Panc1 (cell line): ENCODE data around the gene RUVBL1. TPM values are rescaled to one million over a fixed set of nuclear protein-coding genes. Genes with fewer than 3 reads are reported as not detected.

ENCODE experiments used
- ATAC-seq: fragments of 200-7000 bp; cut with Tn5 transposase; 2 replicates; pipeline ENCODE4 v1.9.1; 2020; ENCODE audit warnings: mild to moderate bottlenecking, moderate library complexity
- BruUV-seq: library from RNA; stranded (reverse); fragments of 400-500 nt; replicated peaks from 2 replicates; lab custom pipeline; 2021; lab: Mats Ljungman, UMichigan
- CTCF ChIA-PET: fragments of 300-600 bp; sonication (Branson Sonifier 250); formaldehyde crosslinking; loops from one replicate; lab custom pipeline; 2022; ENCODE audit warnings: antibody characterized with exemption; lab: Charles Lee
- POLR2A ChIA-PET: fragments of 300-600 bp; sonication (Branson Sonifier 250); formaldehyde crosslinking; loops from one replicate; lab custom pipeline; 2022; ENCODE audit warnings: antibody characterized with exemption; lab: Charles Lee
- DNase-seq: peaks from one replicate; pipeline ENCODE4 v3.0.0-alpha.2; 2010; ENCODE audit warnings: low read depth, low spot score
- H3K27ac ChIP-seq: 2 replicates; pipeline ENCODE4 v1.5.1; 2011; ENCODE audit warnings: mild to moderate bottlenecking, low read length, inconsistent platforms
- H3K27me3 ChIP-seq: fragments of 200-500 bp; sonication (Bioruptor generic); 2 replicates; pipeline ENCODE4 v1.6.0; 2014; ENCODE audit warnings: low read length, inconsistent platforms; ENCODE audit not compliant: control insufficient read depth, insufficient read depth
- H3K36me3 ChIP-seq: fragments of 200-500 bp; sonication (Bioruptor generic); 2 replicates; pipeline ENCODE4 v1.5.1; 2014; ENCODE audit warnings: inconsistent platforms, mild to moderate bottlenecking, low read length, moderate library complexity; ENCODE audit not compliant: control insufficient read depth, insufficient read depth
- H3K4me1 ChIP-seq: 2 replicates; pipeline ENCODE4 v1.5.1; 2011; ENCODE audit warnings: inconsistent platforms, mild to moderate bottlenecking, low read length, moderate library complexity; ENCODE audit not compliant: control insufficient read depth, insufficient read depth
- H3K4me3 ChIP-seq, 2 experiments: 2 replicates each; pipeline ENCODE4 v1.5.1; 2011 to 2012; ENCODE audit warnings: low read depth in 2 of 2, low read length in 2 of 2, mild to moderate bottlenecking in 2 of 2, inconsistent platforms in 1 of 2, moderate library complexity in 1 of 2
- H3K9me3 ChIP-seq: fragments of 200-500 bp; sonication (Bioruptor generic); 2 replicates; pipeline ENCODE4 v1.5.1; 2014; ENCODE audit warnings: low read depth, mild to moderate bottlenecking, inconsistent platforms, low read length, moderate library complexity; ENCODE audit not compliant: control insufficient read depth, insufficient read depth
- CTCF ChIP-seq: fragments of 450-650 bp; IDR thresholded peaks from 2 replicates; pipeline ENCODE4 v1.5.1; 2017; ENCODE audit warnings: mild to moderate bottlenecking
- POLR2AphosphoS5 ChIP-seq: IDR thresholded peaks from 2 replicates; pipeline ENCODE4 v1.6.1; 2012; ENCODE audit warnings: mild to moderate bottlenecking, low read depth, low read length, moderate library complexity
- SIN3A ChIP-seq: IDR thresholded peaks from 2 replicates; pipeline ENCODE4 v1.6.1; 2012; ENCODE audit warnings: low read depth, mild to moderate bottlenecking, low read length, moderate library complexity, borderline replicate concordance; ENCODE audit not compliant: insufficient read depth
- TCF7L2 ChIP-seq: IDR thresholded peaks from 2 replicates; pipeline ENCODE4 v1.6.1; 2011; ENCODE audit warnings: mild to moderate bottlenecking, low read depth, low read length, inconsistent platforms
- in situ Hi-C: cut with HindIII; loops from 2 replicates; pipeline ENCODE4 v1.10.0; 2016; ENCODE audit warnings: low sequenced_read_pairs, low pct_unique_long_range_greater_than_20kb
- intact Hi-C: fragments of 100-400 bp; cut with micrococcal nuclease; formaldehyde crosslinking; loops from one replicate; pipeline ENCODE4 v1.10.0; 2022; ENCODE audit not compliant: unreplicated experiment
- total RNA-seq: library from RNA; stranded (reverse); gene quantifications from one replicate; pipeline ENCODE4 v1.2.1, GENCODE V29; 2021; ENCODE audit not compliant: unreplicated experiment
- TF ChIP-seq, protein P1 (sequence below), 2 experiments: IDR thresholded peaks; 2 replicates each; pipeline ENCODE4 v1.6.1; 2011 to 2012; ENCODE audit warnings: low read depth in 2 of 2, control low read depth in 1 of 2, low read length in 1 of 2, mild to moderate bottlenecking in 1 of 2, moderate library complexity in 1 of 2; ENCODE audit not compliant: insufficient read depth in 1 of 2

Gene RUVBL1
- total RNA-seq, 1 experiment from 2014 or later, result 122 TPM

DNA sequence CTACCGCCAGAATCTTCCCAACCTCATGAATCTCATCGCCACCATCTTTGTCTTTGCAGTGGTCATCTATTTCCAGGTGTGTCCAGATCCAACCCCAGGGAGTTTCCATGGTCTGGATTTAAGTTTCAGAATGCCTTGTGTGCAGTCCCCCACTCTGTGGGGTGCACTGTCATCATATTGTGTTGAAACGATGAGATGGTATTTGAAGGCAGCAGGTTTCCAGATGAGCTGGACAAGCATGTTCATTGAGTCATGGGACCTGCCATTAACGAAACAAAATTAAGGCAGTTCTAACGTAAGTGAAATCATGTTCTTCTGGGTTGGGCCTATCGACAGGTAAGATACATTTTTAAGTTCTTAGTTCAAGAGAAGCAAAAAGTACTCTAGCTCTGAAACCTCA, 58.6 kb downstream of the RUVBL1 start:
- DNase-seq, result no peak
- no peak overlapping the region for H3K27ac ChIP-seq
- no peak overlapping the region for H3K4me3 ChIP-seq
- no TSS peak for BruUV-seq
- H3K27me3 ChIP-seq, result no peaks in the 10 kb centered on the region
- POLR2A ChIA-PET, result no interaction called here
- intact Hi-C loops (no loop called here), in situ Hi-C loops (no loop called here)
- no peaks in the 10 kb centered on the region for H3K4me1 ChIP-seq
- CTCF ChIA-PET, result interaction anchor here (0.7 kb wide), 1 partner anchor 57 kb away, joined by 7 read pairs; no protein-coding TSS in a partner anchor
- no peak for TF ChIP-seq TCF7L2
- TF ChIP-seq, protein P1, sequence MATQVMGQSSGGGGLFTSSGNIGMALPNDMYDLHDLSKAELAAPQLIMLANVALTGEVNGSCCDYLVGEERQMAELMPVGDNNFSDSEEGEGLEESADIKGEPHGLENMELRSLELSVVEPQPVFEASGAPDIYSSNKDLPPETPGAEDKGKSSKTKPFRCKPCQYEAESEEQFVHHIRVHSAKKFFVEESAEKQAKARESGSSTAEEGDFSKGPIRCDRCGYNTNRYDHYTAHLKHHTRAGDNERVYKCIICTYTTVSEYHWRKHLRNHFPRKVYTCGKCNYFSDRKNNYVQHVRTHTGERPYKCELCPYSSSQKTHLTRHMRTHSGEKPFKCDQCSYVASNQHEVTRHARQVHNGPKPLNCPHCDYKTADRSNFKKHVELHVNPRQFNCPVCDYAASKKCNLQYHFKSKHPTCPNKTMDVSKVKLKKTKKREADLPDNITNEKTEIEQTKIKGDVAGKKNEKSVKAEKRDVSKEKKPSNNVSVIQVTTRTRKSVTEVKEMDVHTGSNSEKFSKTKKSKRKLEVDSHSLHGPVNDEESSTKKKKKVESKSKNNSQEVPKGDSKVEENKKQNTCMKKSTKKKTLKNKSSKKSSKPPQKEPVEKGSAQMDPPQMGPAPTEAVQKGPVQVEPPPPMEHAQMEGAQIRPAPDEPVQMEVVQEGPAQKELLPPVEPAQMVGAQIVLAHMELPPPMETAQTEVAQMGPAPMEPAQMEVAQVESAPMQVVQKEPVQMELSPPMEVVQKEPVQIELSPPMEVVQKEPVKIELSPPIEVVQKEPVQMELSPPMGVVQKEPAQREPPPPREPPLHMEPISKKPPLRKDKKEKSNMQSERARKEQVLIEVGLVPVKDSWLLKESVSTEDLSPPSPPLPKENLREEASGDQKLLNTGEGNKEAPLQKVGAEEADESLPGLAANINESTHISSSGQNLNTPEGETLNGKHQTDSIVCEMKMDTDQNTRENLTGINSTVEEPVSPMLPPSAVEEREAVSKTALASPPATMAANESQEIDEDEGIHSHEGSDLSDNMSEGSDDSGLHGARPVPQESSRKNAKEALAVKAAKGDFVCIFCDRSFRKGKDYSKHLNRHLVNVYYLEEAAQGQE (IDR thresholded peaks at IDR 0.05; ENCODE audit: insufficient read depth in 1 of 2, low read depth in 2 of 2, low read length in 1 of 2), result no peak
- H3K36me3 ChIP-seq, result peaks cover 55% of the 10 kb centered on the region
- H3K9me3 ChIP-seq, result no peaks in the 10 kb centered on the region
- ATAC-seq, result no peak

GRCh38 chr3:128063865-128064264, 59.7 kb downstream of the RUVBL1 start:
- POLR2A ChIA-PET, result no interaction called here
- Histone ChIP-seq H3K4me3 (no peak overlapping the region), H3K27me3 (no peaks in the 10 kb centered on the region), H3K4me1 (no peaks in the 10 kb centered on the region), H3K27ac (no peak overlapping the region), H3K9me3 (no peaks in the 10 kb centered on the region), H3K36me3 (peaks cover 49% of the 10 kb centered on the region)
- no peak for ATAC-seq
- BruUV-seq, result no TSS peak
- in situ Hi-C loops (no loop called here), intact Hi-C loops (no loop called here)
- CTCF ChIA-PET, result no interaction called here
- no peak for TF ChIP-seq TCF7L2
- TF ChIP-seq POLR2AphosphoS5, result no peak
- no peak for TF ChIP-seq CTCF
- TF ChIP-seq, protein P1 (IDR thresholded peaks at IDR 0.05; ENCODE audit: insufficient read depth in 1 of 2, low read depth in 2 of 2, low read length in 1 of 2), result no peak
- TF ChIP-seq SIN3A, result no peak
- DNase-seq, result no peak
